Natural killer cell (primary cell): Measurements from ENCODE around the gene PPM1L. TPM values are rescaled to one million over a fixed set of nuclear protein-coding genes. Genes with fewer than 3 reads are reported as not detected.

Experiments
- ATAC-seq, 3 donors: fragments of 150-1000 bp in 2 of 3; fragments of 200-7000 bp in 1 of 3; cut with Tn5 transposase; 1 replicate in 1 of 3; 2 replicates in 2 of 3; pipeline ENCODE4 v1.10.0; 2021; ENCODE audit warnings: mild to moderate bottlenecking in 2 of 3, moderate library complexity in 2 of 3
- DNase-seq, 2 donors: peaks; one replicate each; pipeline versions ENCODE4 v3.0.0 to v3.0.0-alpha.2; 2013 to 2021; ENCODE audit warnings: mixed read lengths in 1 of 2
- H3K27ac ChIP-seq: one replicate; pipeline ENCODE4 v1.5.1; 2013; ENCODE audit warnings: mild to moderate bottlenecking, low read length
- H3K27me3 ChIP-seq: one replicate; pipeline ENCODE4 v1.6.1; 2013; ENCODE audit warnings: low read length; ENCODE audit not compliant: control insufficient read depth, insufficient read depth
- H3K36me3 ChIP-seq: one replicate; pipeline ENCODE4 v1.6.1; 2013; ENCODE audit warnings: low read length; ENCODE audit not compliant: control insufficient read depth, insufficient read depth
- H3K4me1 ChIP-seq: one replicate; pipeline ENCODE4 v1.6.1; 2013; ENCODE audit warnings: low read length; ENCODE audit not compliant: control insufficient read depth, insufficient read depth
- H3K4me3 ChIP-seq: one replicate; pipeline ENCODE4 v1.5.1; 2013; ENCODE audit warnings: low read length
- H3K9me3 ChIP-seq: one replicate; pipeline ENCODE4 v1.6.1; 2013; ENCODE audit warnings: low read length; ENCODE audit not compliant: control insufficient read depth, insufficient read depth
- H3K27ac Mint-ChIP-seq, 2 donors: one replicate each; pipeline ENCODE4 v1.8.0; 2022; ENCODE audit warnings: mild to moderate bottlenecking in 2 of 2, mixed read lengths in 2 of 2, moderate library complexity in 1 of 2
- H3K27me3 Mint-ChIP-seq, 2 donors: one replicate each; pipeline ENCODE4 v1.8.0; 2022; ENCODE audit warnings: low read depth in 2 of 2, mixed read lengths in 2 of 2
- H3K36me3 Mint-ChIP-seq: one replicate; pipeline ENCODE4 v1.8.0; 2022; ENCODE audit warnings: mixed read lengths
- H3K4me1 Mint-ChIP-seq, 2 donors: one replicate each; pipeline ENCODE4 v1.8.0; 2022; ENCODE audit warnings: mixed read lengths in 2 of 2
- H3K4me3 Mint-ChIP-seq: one replicate; pipeline ENCODE4 v1.8.0; 2022; ENCODE audit warnings: mild to moderate bottlenecking, moderate library complexity, mixed read lengths
- H3K9me3 Mint-ChIP-seq, 2 donors: one replicate each; pipeline ENCODE4 v1.8.0; 2022; ENCODE audit warnings: mixed read lengths in 2 of 2
- WGBS: methylation state at CpG from one replicate; pipeline ENCODE4 v1.1.7; 2013; ENCODE audit warnings: missing lambda C conversion rate; ENCODE audit not compliant: insufficient coverage; 5-methylcytosine and 5-hydroxymethylcytosine counted together
- intact Hi-C: fragments of 100-400 bp; cut with micrococcal nuclease; formaldehyde crosslinking; loops from one replicate; pipeline ENCODE4 v1.14.2; 2022
- total RNA-seq, 4 donors: library from RNA; stranded (reverse); fragments of 120-200 nt in 1 of 4; gene quantifications; one replicate each; pipeline versions ENCODE4 v1.2.3 to v1.2.4, GENCODE V29; 2013 to 2022
- TF ChIP-seq, protein P1 (sequence below): fragments of 200-600 bp; IDR thresholded peaks from one replicate; pipeline ENCODE4 v1.8.0; 2022; ENCODE audit warnings: antibody characterized with exemption

The PPM1L gene
- total RNA-seq, 3 donors from 2014 or later (not counting 1 experiment from before 2014, with no cell fraction given): 52.6 to 73.2 (median 52.9) TPM

DNA sequence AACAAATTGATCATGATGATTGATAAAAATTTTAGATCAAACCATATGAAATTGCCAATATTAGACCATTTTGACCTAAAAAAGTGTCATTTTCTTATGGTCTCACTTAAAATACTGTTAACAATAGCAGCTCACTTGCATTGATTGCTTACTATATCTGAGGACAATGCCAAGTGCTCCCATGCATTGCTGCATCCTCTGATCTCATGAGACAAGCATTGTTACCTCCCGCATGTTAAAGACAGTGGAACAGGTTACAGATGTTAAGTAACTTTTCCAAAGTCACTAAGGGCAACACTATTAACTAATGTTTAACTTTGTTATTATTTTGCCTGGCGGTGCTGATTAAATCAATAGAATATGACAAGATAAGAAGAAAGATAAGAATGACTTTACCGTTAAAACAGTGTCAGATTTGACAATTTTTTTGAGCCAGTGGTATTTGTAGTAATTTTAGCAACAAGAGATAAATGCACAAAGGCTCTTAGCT, 69.3 kb downstream of the PPM1L start:
- DNase-seq (no peak), ATAC-seq (no peak)
- Mint-ChIP-seq H3K4me3 (no peak overlapping the region), H3K36me3 (no peaks in the 10 kb centered on the region), H3K27me3 (no peaks in the 10 kb centered on the region), H3K9me3 (no peaks in the 10 kb centered on the region), H3K4me1 (peaks cover 37 to 39% of the 10 kb centered on the region in 2 donors), H3K27ac (no peak overlapping the region)
- H3K27me3 ChIP-seq: no peaks in the 10 kb centered on the region
- peaks cover 11% of the 10 kb centered on the region for H3K4me1 ChIP-seq
- no peak overlapping the region for H3K4me3 ChIP-seq
- intact Hi-C loops: no loop called here
- TF ChIP-seq, protein P1, sequence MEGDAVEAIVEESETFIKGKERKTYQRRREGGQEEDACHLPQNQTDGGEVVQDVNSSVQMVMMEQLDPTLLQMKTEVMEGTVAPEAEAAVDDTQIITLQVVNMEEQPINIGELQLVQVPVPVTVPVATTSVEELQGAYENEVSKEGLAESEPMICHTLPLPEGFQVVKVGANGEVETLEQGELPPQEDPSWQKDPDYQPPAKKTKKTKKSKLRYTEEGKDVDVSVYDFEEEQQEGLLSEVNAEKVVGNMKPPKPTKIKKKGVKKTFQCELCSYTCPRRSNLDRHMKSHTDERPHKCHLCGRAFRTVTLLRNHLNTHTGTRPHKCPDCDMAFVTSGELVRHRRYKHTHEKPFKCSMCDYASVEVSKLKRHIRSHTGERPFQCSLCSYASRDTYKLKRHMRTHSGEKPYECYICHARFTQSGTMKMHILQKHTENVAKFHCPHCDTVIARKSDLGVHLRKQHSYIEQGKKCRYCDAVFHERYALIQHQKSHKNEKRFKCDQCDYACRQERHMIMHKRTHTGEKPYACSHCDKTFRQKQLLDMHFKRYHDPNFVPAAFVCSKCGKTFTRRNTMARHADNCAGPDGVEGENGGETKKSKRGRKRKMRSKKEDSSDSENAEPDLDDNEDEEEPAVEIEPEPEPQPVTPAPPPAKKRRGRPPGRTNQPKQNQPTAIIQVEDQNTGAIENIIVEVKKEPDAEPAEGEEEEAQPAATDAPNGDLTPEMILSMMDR: no peak
- H3K9me3 ChIP-seq: no peaks in the 10 kb centered on the region
- H3K36me3 ChIP-seq: no peaks in the 10 kb centered on the region
- H3K27ac ChIP-seq: no peak overlapping the region
- WGBS: 87% methylated on average over 3 of the region's 3 CpGs

DNA sequence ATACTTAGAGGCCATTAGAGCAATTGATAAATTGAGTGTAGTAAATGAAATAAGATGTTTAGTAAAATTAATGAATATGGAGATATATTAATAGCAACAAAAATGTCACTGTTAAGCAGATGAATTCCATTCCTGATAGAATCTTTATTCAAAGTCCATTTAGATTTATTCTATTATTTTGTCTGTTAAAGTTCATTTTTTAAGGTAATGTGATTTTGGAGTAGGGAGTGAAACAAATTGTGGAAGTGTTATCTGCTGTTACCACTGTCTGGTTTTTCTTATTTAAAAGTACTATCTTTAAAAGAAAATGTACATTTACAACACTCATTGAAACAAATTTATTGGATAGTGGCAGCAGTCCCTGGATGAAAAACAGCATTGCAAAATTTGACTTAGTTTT, 70.4 kb downstream of the PPM1L start:
- Histone ChIP-seq H3K36me3 (no peaks in the 10 kb centered on the region), H3K27ac (no peak overlapping the region), H3K4me1 (peaks cover 11% of the 10 kb centered on the region), H3K27me3 (no peaks in the 10 kb centered on the region), H3K9me3 (no peaks in the 10 kb centered on the region), H3K4me3 (no peak overlapping the region)
- H3K4me1 Mint-ChIP-seq: peaks cover 39 to 44% of the 10 kb centered on the region in 2 donors
- TF ChIP-seq, protein P1: no peak
- no peaks in the 10 kb centered on the region for H3K36me3 Mint-ChIP-seq
- no peaks in the 10 kb centered on the region for H3K27me3 Mint-ChIP-seq
- no peak overlapping the region for H3K4me3 Mint-ChIP-seq
- H3K27ac Mint-ChIP-seq: no peak overlapping the region
- no peaks in the 10 kb centered on the region for H3K9me3 Mint-ChIP-seq
- intact Hi-C loops: no loop called here
- DNase-seq: no peak
- no peak for ATAC-seq

DNA sequence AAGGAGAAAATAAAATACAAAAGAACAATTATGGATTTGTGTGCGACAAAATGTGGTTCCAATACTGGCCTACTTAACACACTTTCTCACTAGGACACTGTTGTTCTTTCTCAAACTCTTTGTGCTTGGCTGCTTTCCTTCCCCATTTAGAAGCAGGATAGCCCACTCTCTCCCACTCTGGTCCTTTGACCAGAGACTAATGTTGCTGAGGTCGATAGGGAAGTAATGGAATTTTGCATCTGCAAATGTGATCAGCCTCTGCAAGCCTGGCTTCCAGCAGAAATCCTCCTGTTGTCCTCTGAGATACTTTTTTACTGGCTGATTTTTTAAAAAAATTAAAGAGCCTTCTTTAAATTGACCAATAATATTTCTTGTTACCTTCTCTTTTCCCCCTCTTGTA, 71.0 kb downstream of the PPM1L start:
- ATAC-seq (no peak), DNase-seq (no peak)
- Mint-ChIP-seq H3K27me3 (no peaks in the 10 kb centered on the region), H3K27ac (peak overlapping the region in 1 of 2 donors; percentile 4), H3K9me3 (no peaks in the 10 kb centered on the region), H3K36me3 (no peaks in the 10 kb centered on the region), H3K4me1 (peaks cover 43 to 50% of the 10 kb centered on the region in 2 donors), H3K4me3 (no peak overlapping the region)
- Histone ChIP-seq H3K27me3 (no peaks in the 10 kb centered on the region), H3K9me3 (no peaks in the 10 kb centered on the region), H3K36me3 (no peaks in the 10 kb centered on the region), H3K27ac (no peak overlapping the region), H3K4me3 (no peak overlapping the region), H3K4me1 (peaks cover 11% of the 10 kb centered on the region)
- intact Hi-C loops: no loop called here
- 81% methylated on average over 2 of the region's 2 CpGs for WGBS
- TF ChIP-seq, protein P1: no peak

DNA sequence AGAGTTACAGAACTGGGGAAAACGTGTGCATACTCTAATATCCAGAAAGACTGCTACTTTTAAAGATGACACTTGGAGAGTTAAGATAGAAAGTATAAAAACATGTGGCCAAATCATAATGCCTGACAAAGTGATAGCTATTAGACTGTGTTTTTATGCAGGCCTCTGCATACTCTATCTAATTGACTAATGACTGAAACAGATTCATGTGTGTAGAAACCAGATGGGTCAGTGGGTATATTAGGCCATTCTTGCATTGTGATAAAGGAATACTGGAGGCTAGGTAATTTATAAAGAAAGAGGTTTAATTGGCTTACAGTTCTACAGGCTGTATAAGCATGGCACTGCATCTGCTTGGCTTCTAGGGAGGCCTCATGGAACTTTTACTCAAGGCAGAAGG, 71.5 kb downstream of the PPM1L start:
- ATAC-seq (no peak), DNase-seq (no peak)
- Mint-ChIP-seq H3K27ac (peak overlapping the region in 1 of 2 donors; percentile 4), H3K4me3 (peak overlapping the region; percentile 7), H3K27me3 (no peaks in the 10 kb centered on the region), H3K36me3 (no peaks in the 10 kb centered on the region), H3K4me1 (peaks cover 46 to 54% of the 10 kb centered on the region in 2 donors), H3K9me3 (no peaks in the 10 kb centered on the region)
- peaks cover 11% of the 10 kb centered on the region for H3K4me1 ChIP-seq
- no peak overlapping the region for H3K4me3 ChIP-seq
- intact Hi-C loops: no loop called here
- TF ChIP-seq, protein P1: no peak
- no peaks in the 10 kb centered on the region for H3K36me3 ChIP-seq
- H3K9me3 ChIP-seq: no peaks in the 10 kb centered on the region
- WGBS: 75% methylated on average over 1 of the region's 1 CpG
- no peaks in the 10 kb centered on the region for H3K27me3 ChIP-seq
- H3K27ac ChIP-seq: no peak overlapping the region
